GM19455 (cell line): ENCODE measurements around the gene ASB6.

Experiments used
- ATAC-seq: cut with Tn5 transposase; IDR thresholded peaks from one replicate; pipeline ENCODE4 v1.9.1; 2021; ENCODE audit not compliant: unreplicated experiment

ASB6 gene

GRCh38 chr9:129627556-129628440, 14.2 kb downstream of the ASB6 start:
- no peak for ATAC-seq

GRCh38 chr9:129626625-129627284, 15.2 kb downstream of the ASB6 start:
- peak; percentile 41 for ATAC-seq

GRCh38 chr9:129626079-129626624, 15.8 kb downstream of the ASB6 start, which contains the start of gene NTMT1:
Gene NTMT1 (plus strand): TSS chr9:129626163. CDS start chr9:129632704, 6,541 bp downstream.
- ATAC-seq = peak; percentile 81

- ATAC-seq = no peak
These were observed 17.0 kb downstream of the ASB6 start for GRCh38 chr9:129624947-129625346.

- no peak for ATAC-seq
These were observed 17.7 kb downstream of the ASB6 start for GRCh38 chr9:129624168-129624759.

GRCh38 chr9:129623331-129623730, 18.6 kb downstream of the ASB6 start:
- no peak for ATAC-seq

GRCh38 chr9:129620669-129621295, 21.2 kb downstream of the ASB6 start, which contains the start of gene C9orf50:
Gene C9orf50 (minus strand): TSS chr9:129621101. CDS start chr9:129620574, 527 bp downstream.
- ATAC-seq = no peak

- ATAC-seq = no peak
These were observed 21.9 kb downstream of the ASB6 start for GRCh38 chr9:129619787-129620668.

GRCh38 chr9:129617167-129617566, 24.8 kb downstream of the ASB6 start:
- ATAC-seq = no peak

- no peak for ATAC-seq
These were observed 26.3 kb downstream of the ASB6 start for GRCh38 chr9:129615407-129616285.

GRCh38 chr9:129614932-129615331, 27.0 kb downstream of the ASB6 start:
- no peak for ATAC-seq

GRCh38 chr9:129613520-129614175, 28.3 kb downstream of the ASB6 start:
- ATAC-seq = no peak

GRCh38 chr9:129612815-129613519, 29.0 kb downstream of the ASB6 start:
- no peak for ATAC-seq

GRCh38 chr9:129612123-129612522, 29.8 kb downstream of the ASB6 start:
- no peak for ATAC-seq

- ATAC-seq = no peak
These were observed 30.6 kb downstream of the ASB6 start for GRCh38 chr9:129611307-129611800.

- no peak for ATAC-seq
These were observed 31.3 kb downstream of the ASB6 start for GRCh38 chr9:129610473-129611306.

- no peak for ATAC-seq
These were observed 31.8 kb downstream of the ASB6 start for GRCh38 chr9:129610213-129610472.
